Body of pancreas (tissue), 4 donors: Measurements from ENCODE around the gene DGKG.

ENCODE experiments used
- POLR2A ChIP-seq, 3 donors: fragments of 450-650 bp; IDR thresholded peaks; one replicate each; pipeline ENCODE4 v1.6.1; 2016; ENCODE audit warnings: antibody characterized with exemption in 3 of 3, mild to moderate bottlenecking in 2 of 3
- TF ChIP-seq, protein P1 (sequence below), 7 experiments: fragments of 450-650 bp in 4 of 7; fragments of 200-600 bp in 3 of 7; sonication (generic) in 3 of 7; IDR thresholded peaks; one replicate each; pipeline ENCODE4 v1.5.1; 2016 to 2019; ENCODE audit warnings: antibody characterized with exemption in 7 of 7

DNA sequence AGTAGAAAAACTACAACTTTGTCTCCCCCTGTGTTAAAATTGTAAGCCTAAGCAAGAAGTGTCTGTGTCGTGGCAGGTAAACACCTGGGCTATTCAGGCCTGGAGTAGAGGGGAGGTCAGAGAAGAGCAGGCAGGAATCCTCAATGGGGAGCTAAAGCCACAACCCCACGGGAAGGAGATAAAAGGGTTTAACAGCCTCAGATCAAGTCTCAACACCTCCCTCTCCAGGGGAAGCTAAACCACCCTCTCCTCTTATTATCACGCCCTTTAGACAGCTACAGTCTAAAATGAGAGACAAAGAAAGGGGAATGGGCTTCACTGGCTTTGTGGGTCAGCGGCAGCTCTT, 264.7 kb downstream of the DGKG start:
- TF ChIP-seq, protein P1, sequence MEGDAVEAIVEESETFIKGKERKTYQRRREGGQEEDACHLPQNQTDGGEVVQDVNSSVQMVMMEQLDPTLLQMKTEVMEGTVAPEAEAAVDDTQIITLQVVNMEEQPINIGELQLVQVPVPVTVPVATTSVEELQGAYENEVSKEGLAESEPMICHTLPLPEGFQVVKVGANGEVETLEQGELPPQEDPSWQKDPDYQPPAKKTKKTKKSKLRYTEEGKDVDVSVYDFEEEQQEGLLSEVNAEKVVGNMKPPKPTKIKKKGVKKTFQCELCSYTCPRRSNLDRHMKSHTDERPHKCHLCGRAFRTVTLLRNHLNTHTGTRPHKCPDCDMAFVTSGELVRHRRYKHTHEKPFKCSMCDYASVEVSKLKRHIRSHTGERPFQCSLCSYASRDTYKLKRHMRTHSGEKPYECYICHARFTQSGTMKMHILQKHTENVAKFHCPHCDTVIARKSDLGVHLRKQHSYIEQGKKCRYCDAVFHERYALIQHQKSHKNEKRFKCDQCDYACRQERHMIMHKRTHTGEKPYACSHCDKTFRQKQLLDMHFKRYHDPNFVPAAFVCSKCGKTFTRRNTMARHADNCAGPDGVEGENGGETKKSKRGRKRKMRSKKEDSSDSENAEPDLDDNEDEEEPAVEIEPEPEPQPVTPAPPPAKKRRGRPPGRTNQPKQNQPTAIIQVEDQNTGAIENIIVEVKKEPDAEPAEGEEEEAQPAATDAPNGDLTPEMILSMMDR (IDR thresholded peaks at IDR 0.05) = no peak
- no peak for TF ChIP-seq POLR2A (IDR thresholded peaks at IDR 0.05)
